Breast epithelium (tissue), 3 donors: ENCODE measurements around the gene INTS6.

Source experiments
- POLR2A ChIP-seq: fragments of 450-650 bp; IDR thresholded peaks from one replicate; pipeline ENCODE4 v1.6.1; 2016; ENCODE audit warnings: antibody characterized with exemption, mild to moderate bottlenecking, moderate library complexity
- POLR2AphosphoS5 ChIP-seq, 3 donors: sonication (generic); formaldehyde crosslinking; IDR thresholded peaks; one replicate each; pipeline ENCODE4 v1.6.1; 2017; ENCODE audit warnings: antibody characterized with exemption in 3 of 3
- TF ChIP-seq, protein P1 (sequence below), 3 donors: fragments of 450-650 bp; IDR thresholded peaks; one replicate each; pipeline ENCODE4 v1.5.1; 2016 to 2017; ENCODE audit warnings: antibody characterized with exemption in 3 of 3, mild to moderate bottlenecking in 3 of 3, moderate library complexity in 3 of 3

- no peak for TF ChIP-seq POLR2A
- TF ChIP-seq, protein P1, sequence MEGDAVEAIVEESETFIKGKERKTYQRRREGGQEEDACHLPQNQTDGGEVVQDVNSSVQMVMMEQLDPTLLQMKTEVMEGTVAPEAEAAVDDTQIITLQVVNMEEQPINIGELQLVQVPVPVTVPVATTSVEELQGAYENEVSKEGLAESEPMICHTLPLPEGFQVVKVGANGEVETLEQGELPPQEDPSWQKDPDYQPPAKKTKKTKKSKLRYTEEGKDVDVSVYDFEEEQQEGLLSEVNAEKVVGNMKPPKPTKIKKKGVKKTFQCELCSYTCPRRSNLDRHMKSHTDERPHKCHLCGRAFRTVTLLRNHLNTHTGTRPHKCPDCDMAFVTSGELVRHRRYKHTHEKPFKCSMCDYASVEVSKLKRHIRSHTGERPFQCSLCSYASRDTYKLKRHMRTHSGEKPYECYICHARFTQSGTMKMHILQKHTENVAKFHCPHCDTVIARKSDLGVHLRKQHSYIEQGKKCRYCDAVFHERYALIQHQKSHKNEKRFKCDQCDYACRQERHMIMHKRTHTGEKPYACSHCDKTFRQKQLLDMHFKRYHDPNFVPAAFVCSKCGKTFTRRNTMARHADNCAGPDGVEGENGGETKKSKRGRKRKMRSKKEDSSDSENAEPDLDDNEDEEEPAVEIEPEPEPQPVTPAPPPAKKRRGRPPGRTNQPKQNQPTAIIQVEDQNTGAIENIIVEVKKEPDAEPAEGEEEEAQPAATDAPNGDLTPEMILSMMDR (IDR thresholded peaks at IDR 0.05), result no peak
- TF ChIP-seq POLR2AphosphoS5 (IDR thresholded peaks at IDR 0.05), result no peak
Measured at GRCh38 chr13:51455532-51455931, 2.7 kb upstream of the INTS6 start.
